Retinal pigment epithelial cell (primary cell): ENCODE measurements around the gene MYO5B.
"Not testable (repeated sequence)": the region's sequence is repeated elsewhere in the genome, so short reads cannot be mapped to it uniquely, and the experiment has no call there.

ENCODE experiments used
- DNase-seq: peaks from one replicate; pipeline ENCODE4 v3.0.0-alpha.2; 2010; ENCODE audit warnings: low read depth
- H3K4me3 ChIP-seq: 2 replicates; pipeline ENCODE4 v1.5.1; 2011; ENCODE audit warnings: mild to moderate bottlenecking, low read length, control low read depth, moderate library complexity
- TF ChIP-seq, protein P1 (sequence below): conservative IDR thresholded peaks from 2 replicates; pipeline ENCODE4 v1.5.1; 2011; ENCODE audit warnings: low read depth, low read length, control low read depth, inconsistent platforms

MYO5B gene

DNA sequence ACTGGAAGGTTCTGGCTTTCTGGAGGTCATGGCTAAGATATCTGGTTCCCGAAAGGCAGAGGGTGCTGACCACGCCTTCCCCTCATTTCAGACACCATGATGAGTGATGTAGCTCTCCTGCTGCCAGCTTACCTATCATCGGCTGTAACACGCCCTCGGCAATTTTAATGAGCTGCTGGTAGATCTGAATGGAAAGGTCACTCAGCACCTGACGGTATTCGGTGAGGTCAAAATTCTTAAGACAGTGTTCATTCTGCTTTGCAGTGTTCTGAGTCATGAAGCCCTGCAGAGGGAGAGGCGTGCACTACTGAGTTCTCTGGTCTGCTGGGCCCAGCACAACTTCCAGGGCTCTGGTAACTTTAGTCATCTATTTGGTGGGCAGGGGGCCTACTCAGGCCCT, 355.9 kb downstream of the MYO5B start:
- TF ChIP-seq, protein P1, sequence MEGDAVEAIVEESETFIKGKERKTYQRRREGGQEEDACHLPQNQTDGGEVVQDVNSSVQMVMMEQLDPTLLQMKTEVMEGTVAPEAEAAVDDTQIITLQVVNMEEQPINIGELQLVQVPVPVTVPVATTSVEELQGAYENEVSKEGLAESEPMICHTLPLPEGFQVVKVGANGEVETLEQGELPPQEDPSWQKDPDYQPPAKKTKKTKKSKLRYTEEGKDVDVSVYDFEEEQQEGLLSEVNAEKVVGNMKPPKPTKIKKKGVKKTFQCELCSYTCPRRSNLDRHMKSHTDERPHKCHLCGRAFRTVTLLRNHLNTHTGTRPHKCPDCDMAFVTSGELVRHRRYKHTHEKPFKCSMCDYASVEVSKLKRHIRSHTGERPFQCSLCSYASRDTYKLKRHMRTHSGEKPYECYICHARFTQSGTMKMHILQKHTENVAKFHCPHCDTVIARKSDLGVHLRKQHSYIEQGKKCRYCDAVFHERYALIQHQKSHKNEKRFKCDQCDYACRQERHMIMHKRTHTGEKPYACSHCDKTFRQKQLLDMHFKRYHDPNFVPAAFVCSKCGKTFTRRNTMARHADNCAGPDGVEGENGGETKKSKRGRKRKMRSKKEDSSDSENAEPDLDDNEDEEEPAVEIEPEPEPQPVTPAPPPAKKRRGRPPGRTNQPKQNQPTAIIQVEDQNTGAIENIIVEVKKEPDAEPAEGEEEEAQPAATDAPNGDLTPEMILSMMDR: peak; percentile 5
- H3K4me3 ChIP-seq: no peak overlapping the region
- DNase-seq: peak; percentile 69

DNA sequence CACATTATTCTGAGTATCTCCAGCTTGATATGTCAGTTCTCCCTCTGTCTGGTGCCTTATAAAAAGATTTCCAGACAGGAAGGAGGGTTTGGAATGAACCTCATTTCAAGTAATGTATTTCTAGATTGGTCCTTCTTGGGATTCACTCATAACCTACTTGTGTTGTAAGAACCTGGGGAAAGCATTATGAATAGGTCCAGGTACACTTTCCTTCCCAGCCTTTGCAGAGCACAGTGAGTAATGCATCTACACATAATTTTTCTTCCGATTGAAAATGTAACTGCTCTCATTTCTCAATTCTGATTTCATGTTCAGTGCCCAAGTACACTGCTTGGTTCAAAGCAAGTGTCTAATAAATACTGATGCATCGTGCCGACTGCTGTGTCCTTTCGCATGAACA, 356.6 kb downstream of the MYO5B start:
- DNase-seq: no peak
- TF ChIP-seq, protein P1: no peak
- no peak overlapping the region for H3K4me3 ChIP-seq

DNA sequence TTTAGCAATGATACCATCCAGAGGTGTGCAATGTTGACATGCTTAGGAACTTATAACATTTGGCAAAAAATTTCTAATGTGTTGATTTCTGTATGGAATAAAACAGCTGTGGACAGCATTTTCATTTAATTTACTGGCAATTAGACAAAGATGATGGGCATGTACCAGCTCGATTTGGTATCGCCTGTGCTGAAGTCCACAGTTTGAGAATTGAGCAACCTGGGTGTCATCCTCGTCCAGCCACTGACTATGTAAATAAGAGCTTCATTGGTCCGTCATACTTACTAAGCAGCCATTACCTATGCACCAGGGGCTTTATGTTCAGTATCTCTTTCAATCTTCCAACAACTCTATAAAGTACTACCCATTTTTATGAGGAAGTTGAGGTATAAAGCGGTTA, 357.1 kb downstream of the MYO5B start:
- no peak overlapping the region for H3K4me3 ChIP-seq
- DNase-seq: no peak
- TF ChIP-seq, protein P1: no peak

DNA sequence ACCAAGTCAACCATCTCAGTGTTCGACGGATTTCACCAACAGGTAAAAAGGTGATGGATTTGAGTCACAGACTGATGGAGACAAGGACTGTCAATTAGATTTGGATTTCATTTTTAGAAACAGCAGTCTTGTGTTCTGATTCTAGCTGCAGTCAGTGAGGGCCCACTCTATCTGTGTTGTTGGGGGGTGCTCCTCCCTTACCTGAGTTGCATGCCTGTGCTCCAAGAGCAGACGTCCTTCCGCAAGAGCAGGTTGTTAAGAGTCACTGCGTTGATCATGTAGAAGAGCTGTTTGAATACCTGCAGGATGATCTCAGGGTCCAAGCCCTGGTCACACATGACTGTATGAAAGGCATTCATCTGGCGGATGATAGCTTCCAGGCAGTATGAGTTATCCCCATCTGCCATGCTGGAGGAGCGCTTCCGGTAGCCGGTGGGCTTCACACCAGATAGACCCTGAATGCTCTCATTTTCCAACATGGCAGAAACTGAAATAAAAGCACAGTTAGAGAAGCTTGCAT, 357.6 kb downstream of the MYO5B start:
- H3K4me3 ChIP-seq: not testable (repeated sequence)

DNA sequence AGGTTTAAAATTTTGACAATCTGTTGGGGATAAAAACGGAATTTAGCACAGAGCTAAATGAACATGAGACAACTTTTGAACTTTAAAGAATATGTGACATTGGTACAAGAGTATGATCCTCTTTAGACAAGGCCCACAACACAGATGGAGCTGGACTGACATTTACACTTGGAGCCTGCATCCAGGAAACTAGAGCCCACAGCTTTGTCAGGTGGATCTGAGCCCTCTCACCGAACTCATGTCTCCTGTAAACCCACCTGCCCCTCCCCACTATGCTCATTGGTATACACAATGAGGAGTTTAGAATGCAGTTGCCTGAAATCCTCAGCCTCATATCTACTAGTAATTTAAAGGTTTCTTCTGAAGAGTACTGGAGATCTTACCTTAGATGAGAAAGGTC, 359.5 kb downstream of the MYO5B start:
- no peak overlapping the region for H3K4me3 ChIP-seq
- no peak for DNase-seq
- TF ChIP-seq, protein P1: no peak

More for the DNA sequence above, 357.6 kb downstream of the MYO5B start:
- DNase-seq: not testable (repeated sequence)

DNA sequence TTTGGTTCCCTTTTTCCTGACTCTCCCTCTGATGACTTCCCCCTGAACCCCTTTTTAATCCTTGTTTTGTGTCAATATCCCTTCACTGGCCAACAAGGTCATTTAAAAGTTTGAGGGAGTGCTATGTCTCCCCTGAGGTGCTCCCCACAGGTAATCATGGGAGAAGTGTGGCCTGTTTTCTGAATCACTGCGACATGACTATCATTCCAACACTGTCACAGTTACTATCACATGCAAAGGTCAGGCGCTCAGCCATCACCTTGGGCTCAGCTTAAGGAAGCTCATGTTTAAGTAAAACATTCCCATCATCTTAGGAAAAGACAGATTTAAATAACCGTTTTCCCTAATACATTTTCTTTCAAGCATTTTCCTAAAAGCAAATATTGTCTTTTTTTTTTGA, 360.7 kb downstream of the MYO5B start:
- TF ChIP-seq, protein P1: no peak
- DNase-seq: no peak
- no peak overlapping the region for H3K4me3 ChIP-seq

DNA sequence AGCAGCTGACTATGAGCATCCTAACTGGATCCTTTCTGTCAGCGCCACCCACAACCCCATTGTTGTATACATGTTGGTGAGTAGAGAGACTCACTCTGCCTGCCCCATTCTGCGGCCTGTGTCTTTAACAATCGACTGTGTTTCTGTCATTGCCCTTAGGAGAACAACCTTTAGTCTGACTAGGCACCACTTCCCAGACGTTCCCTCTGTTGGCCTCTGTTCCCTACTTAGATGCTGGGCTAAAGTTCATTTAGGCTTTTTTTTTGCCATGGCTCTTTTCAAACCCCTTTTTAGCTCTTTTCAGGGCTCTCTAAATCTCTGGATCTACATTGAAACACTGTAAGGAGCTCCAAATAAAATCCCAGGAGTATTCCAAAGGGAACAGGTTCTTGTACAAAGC, 361.1 kb downstream of the MYO5B start:
- DNase-seq: no peak
- TF ChIP-seq, protein P1: no peak
- no peak overlapping the region for H3K4me3 ChIP-seq

DNA sequence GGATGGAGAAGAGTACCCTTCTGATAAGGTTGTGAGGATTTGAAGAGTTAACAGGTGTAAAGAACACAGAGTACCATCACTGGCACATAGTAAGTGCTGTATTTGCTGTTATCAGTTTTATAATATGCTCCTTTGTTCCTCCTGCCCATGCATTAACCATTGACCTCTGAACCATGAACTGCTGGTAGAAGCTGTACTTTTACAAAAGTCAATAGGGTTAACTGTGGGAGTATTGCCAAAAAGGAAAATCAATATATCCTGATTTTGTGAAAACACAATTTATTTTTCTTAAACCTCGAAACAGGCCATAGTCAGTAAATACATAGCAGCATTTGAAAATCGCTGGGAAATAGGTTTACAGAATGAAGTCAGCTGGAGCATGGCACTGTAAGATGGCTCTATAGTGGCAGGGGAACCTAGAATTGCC, 362.7 kb downstream of the MYO5B start:
- H3K4me3 ChIP-seq: no peak overlapping the region
- DNase-seq: no peak
- TF ChIP-seq, protein P1: no peak
